ENCODE measurements around the gene DCLRE1B.

- TF ChIP-seq, protein P1, sequence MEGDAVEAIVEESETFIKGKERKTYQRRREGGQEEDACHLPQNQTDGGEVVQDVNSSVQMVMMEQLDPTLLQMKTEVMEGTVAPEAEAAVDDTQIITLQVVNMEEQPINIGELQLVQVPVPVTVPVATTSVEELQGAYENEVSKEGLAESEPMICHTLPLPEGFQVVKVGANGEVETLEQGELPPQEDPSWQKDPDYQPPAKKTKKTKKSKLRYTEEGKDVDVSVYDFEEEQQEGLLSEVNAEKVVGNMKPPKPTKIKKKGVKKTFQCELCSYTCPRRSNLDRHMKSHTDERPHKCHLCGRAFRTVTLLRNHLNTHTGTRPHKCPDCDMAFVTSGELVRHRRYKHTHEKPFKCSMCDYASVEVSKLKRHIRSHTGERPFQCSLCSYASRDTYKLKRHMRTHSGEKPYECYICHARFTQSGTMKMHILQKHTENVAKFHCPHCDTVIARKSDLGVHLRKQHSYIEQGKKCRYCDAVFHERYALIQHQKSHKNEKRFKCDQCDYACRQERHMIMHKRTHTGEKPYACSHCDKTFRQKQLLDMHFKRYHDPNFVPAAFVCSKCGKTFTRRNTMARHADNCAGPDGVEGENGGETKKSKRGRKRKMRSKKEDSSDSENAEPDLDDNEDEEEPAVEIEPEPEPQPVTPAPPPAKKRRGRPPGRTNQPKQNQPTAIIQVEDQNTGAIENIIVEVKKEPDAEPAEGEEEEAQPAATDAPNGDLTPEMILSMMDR (IDR thresholded peaks at IDR 0.05; ENCODE audit: low read depth, low read length) = no peak
- TF ChIP-seq EZH2phosphoT487 (IDR thresholded peaks at IDR 0.05; ENCODE audit: low read depth) = no peak
Observed at GRCh38 chr1:113899111-113899510, 6.0 kb upstream of the DCLRE1B start.
